Brain microvascular endothelial cell (primary cell): ENCODE results near the gene ACTR10.

Experiments used
- DNase-seq: peaks from one replicate; pipeline ENCODE4 v3.0.0-alpha.2; 2020
- H3K27ac ChIP-seq: fragments of 250-450 bp; sonication (Bioruptor Pico); 2 replicates; pipeline ENCODE4 v1.5.1; 2020; ENCODE audit warnings: mild to moderate bottlenecking, moderate library complexity
- H3K27me3 ChIP-seq: fragments of 250-450 bp; sonication (Bioruptor Pico); replicated peaks from 2 replicates; pipeline ENCODE4 v1.5.1; 2020; ENCODE audit warnings: mild to moderate bottlenecking
- H3K36me3 ChIP-seq: fragments of 250-450 bp; sonication (Bioruptor Pico); replicated peaks from 2 replicates; pipeline ENCODE4 v1.5.1; 2020; ENCODE audit warnings: mild to moderate bottlenecking
- H3K4me3 ChIP-seq: 2 replicates; pipeline ENCODE4 v1.5.1; 2011; ENCODE audit warnings: low read depth, mild to moderate bottlenecking, control low read depth, low read length, moderate library complexity
- in situ Hi-C: cut with HindIII; loops from 2 replicates; pipeline ENCODE4 v1.10.0; 2017; ENCODE audit warnings: low sequenced_read_pairs, low pct_ligation_motif_present
- TF ChIP-seq, protein P1 (sequence below): IDR thresholded peaks from 2 replicates; pipeline ENCODE4 v1.5.1; 2011; ENCODE audit warnings: low read depth, mild to moderate bottlenecking, moderate library complexity, low read length, control low read depth, inconsistent platforms; ENCODE audit errors: missing control alignments

ACTR10 gene

DNA sequence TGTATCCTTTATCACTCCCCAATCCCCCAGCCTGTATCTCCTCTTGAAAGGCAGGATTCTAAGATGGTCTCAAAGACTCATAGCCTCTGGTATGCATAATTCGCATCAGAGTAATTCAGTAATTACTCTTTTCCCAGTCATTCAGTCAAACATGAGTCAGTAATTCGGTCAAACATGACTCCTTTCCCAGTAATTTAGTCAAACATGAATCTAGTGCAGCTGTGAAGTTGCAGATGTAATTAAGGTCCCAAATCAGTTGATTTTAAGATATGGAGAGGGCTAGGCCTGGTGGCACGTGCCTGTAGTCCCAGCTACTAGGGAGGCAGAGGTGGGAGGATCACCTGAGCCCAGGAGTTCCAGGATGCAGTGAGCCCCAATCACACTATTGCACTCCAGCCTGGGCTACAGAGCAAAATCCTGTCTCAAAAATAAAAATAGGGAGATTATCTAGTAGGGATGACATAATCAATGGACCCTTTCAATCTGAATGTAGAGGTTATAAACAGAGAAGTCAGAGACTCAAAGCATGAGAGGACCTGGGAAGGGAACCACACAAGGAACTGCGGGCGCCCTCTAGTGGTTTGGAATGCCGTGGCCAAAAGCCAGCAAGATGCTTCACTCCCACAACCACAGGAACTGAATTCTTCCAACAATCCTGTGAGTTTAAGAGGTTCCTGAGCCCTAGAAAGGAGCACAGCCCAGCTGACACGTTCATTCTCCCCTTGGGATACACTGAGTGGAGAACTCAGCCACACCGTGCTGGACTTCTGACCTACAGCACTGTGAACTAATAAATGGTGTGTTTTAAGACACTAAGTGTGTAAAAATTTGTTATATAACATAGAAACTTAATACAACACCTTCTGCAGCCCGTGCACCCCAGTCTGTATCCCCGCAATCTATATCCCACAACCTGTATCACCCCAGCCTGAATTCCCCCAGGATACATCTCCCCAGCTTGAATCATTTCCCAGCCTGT lies 33.7 kb upstream of the ACTR10 start:
- TF ChIP-seq, protein P1, sequence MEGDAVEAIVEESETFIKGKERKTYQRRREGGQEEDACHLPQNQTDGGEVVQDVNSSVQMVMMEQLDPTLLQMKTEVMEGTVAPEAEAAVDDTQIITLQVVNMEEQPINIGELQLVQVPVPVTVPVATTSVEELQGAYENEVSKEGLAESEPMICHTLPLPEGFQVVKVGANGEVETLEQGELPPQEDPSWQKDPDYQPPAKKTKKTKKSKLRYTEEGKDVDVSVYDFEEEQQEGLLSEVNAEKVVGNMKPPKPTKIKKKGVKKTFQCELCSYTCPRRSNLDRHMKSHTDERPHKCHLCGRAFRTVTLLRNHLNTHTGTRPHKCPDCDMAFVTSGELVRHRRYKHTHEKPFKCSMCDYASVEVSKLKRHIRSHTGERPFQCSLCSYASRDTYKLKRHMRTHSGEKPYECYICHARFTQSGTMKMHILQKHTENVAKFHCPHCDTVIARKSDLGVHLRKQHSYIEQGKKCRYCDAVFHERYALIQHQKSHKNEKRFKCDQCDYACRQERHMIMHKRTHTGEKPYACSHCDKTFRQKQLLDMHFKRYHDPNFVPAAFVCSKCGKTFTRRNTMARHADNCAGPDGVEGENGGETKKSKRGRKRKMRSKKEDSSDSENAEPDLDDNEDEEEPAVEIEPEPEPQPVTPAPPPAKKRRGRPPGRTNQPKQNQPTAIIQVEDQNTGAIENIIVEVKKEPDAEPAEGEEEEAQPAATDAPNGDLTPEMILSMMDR = peak; percentile 95
- Histone ChIP-seq H3K27me3 (no peaks in the 10 kb centered on the region), H3K36me3 (no peaks in the 10 kb centered on the region), H3K27ac (no peak overlapping the region), H3K4me3 (no peak overlapping the region)
- in situ Hi-C loops = no loop called here
- peak; percentile 87 for DNase-seq

DNA sequence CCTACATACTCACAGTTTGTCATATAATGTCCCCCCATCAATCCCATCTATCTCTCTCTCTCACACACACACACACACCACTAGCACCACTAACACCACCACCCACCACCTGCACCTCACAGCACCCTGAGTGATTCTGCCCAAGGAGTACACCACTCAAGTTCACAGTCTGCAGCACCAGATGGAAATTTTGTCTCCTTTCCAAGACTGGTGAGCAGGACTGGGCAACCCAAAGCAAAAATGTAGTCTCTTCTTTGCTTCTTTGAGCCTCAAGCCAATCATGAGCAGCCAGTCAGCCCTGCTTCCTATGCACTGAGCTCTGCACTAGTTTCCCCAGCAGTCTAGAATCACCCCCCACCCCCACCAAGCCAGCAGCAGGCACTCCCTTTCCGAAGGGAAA lies 32.9 kb upstream of the ACTR10 start:
- no peaks in the 10 kb centered on the region for H3K36me3 ChIP-seq
- TF ChIP-seq, protein P1 = no peak
- no peak overlapping the region for H3K27ac ChIP-seq
- DNase-seq = no peak
- no peak overlapping the region for H3K4me3 ChIP-seq
- in situ Hi-C loops = no loop called here
- H3K27me3 ChIP-seq = no peaks in the 10 kb centered on the region

DNA sequence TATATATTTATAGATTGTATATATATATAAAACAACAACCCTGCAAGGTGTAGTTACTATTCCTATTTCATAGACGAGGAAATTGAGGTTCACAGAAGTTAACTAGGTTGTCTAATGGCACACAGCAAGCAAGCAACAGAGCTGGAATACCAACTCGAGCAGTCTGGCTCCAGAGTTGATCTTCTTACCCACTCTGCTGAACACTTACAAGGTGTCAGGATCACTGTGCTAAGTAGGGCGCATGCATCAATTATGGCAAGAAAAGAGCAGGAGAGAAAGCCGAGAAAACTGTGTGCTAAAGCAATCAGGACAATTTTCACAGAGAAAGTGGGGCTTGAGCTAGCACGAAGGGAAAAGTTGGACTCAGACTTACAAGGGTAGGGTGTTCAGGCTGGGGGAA lies 32.1 kb upstream of the ACTR10 start:
- Histone ChIP-seq H3K27me3 (no peaks in the 10 kb centered on the region), H3K36me3 (no peaks in the 10 kb centered on the region), H3K4me3 (no peak overlapping the region), H3K27ac (no peak overlapping the region)
- in situ Hi-C loops = no loop called here
- DNase-seq = no peak
- TF ChIP-seq, protein P1 = no peak

DNA sequence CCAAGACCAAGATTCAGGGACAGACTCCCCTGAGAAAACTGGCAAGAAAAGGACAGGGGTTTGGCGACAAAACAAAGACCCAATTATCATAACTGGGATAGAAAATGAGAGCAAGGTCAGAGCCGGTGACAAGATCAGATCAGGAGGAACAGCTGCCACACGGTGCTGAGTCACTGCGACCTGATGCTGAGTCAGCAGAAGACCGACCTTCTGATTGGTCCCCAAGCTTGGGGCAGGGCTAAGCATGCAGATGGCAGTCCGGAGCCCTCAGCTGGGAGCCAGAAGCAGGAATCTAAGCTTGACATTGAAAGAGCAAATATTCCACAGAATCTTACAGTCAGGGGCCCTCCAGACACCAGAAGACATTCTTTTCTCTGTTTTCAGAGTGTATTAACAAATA lies 28.9 kb upstream of the ACTR10 start:
- in situ Hi-C loops = no loop called here
- no peaks in the 10 kb centered on the region for H3K27me3 ChIP-seq
- H3K4me3 ChIP-seq = no peak overlapping the region
- no peaks in the 10 kb centered on the region for H3K36me3 ChIP-seq
- DNase-seq = peak; percentile 80
- no peak overlapping the region for H3K27ac ChIP-seq
- TF ChIP-seq, protein P1 = no peak

DNA sequence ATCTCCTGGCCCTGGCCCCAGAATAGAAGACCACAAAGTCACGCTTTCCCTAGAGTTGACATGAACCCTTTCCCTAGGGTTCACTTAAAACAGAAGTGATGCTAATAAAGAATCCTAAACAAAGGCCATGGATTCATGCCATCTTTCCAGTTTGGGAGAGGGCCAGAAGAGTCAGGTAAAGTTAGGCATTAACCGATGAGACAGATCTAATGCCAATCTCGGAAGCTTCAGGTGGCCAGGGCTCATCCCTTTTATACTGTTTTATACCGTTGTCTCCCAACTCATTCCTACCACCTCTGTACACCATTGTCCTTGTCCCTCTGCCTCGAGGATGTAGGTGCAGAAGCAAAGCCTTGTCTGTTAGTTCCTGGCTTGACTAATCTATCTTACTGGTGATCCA lies 22.8 kb upstream of the ACTR10 start:
- no peak overlapping the region for H3K27ac ChIP-seq
- H3K27me3 ChIP-seq = no peaks in the 10 kb centered on the region
- no peak for DNase-seq
- H3K4me3 ChIP-seq = no peak overlapping the region
- in situ Hi-C loops = no loop called here
- TF ChIP-seq, protein P1 = no peak
- no peaks in the 10 kb centered on the region for H3K36me3 ChIP-seq
